ENCODE results near the gene TSACC.

Gene TSACC

GRCh38 chr1:156387870-156388173 is 49.5 kb downstream of the TSACC start:
- Histone ChIP-seq H3K4me1 (ENCODE audit: insufficient read depth, low read length) (peaks cover 8% of the 10 kb centered on the region), H3K4me3 (ENCODE audit: low read depth in 1 of 2, low read length in 2 of 2) (no peak overlapping the region), H3K79me2 (ENCODE audit: insufficient read depth, low read length) (no peaks in the 10 kb centered on the region), H3K4me2 (ENCODE audit: insufficient read depth, low read length) (no peak overlapping the region), H3K9ac (ENCODE audit: low read depth, low read length) (no peak overlapping the region), H3K27ac (ENCODE audit: low read length) (no peak overlapping the region), H3K27me3 (ENCODE audit: insufficient read depth, low read length, poor library complexity) (no peaks in the 10 kb centered on the region), H2AFZ (ENCODE audit: low read depth, low read length) (no peak overlapping the region), H4K20me1 (ENCODE audit: insufficient read depth, low read length) (no peaks in the 10 kb centered on the region), H3K36me3 (ENCODE audit: insufficient read depth, low read length) (no peaks in the 10 kb centered on the region), H3K9me3 (ENCODE audit: insufficient read depth, low read length, severe bottlenecking) (no peaks in the 10 kb centered on the region)
- DNase-seq (no peak), ATAC-seq (ENCODE audit: insufficient read depth, low read depth) (no peak)
- TF ChIP-seq EZH2 (IDR thresholded peaks at IDR 0.05; ENCODE audit: borderline replicate concordance, low read depth, low read length, severe bottlenecking) (no peak), CTCF (IDR thresholded peaks at IDR 0.05; ENCODE audit: borderline replicate concordance, extremely low read depth, low read length, poor library complexity, severe bottlenecking) (no peak)

- no peak for DNase-seq
These were observed 50.1 kb downstream of the TSACC start for GRCh38 chr1:156388174-156389137.

GRCh38 chr1:156389311-156389710 is 51.0 kb downstream of the TSACC start:
- no peak overlapping the region for H3K4me3 ChIP-seq (ENCODE audit: low read depth in 1 of 2, low read length in 2 of 2)
- no peaks in the 10 kb centered on the region for H3K79me2 ChIP-seq (ENCODE audit: insufficient read depth, low read length)
- ATAC-seq (ENCODE audit: insufficient read depth, low read depth) (no peak), DNase-seq (no peak)
- no peaks in the 10 kb centered on the region for H3K27me3 ChIP-seq (ENCODE audit: insufficient read depth, low read length, poor library complexity)
- TF ChIP-seq EZH2 (IDR thresholded peaks at IDR 0.05; ENCODE audit: borderline replicate concordance, low read depth, low read length, severe bottlenecking) (no peak), CTCF (IDR thresholded peaks at IDR 0.05; ENCODE audit: borderline replicate concordance, extremely low read depth, low read length, poor library complexity, severe bottlenecking) (no peak)
- no peak overlapping the region for H3K4me2 ChIP-seq (ENCODE audit: insufficient read depth, low read length)
- H3K27ac ChIP-seq (ENCODE audit: low read length), result no peak overlapping the region
- H3K9me3 ChIP-seq (ENCODE audit: insufficient read depth, low read length, severe bottlenecking), result no peaks in the 10 kb centered on the region
- H3K9ac ChIP-seq (ENCODE audit: low read depth, low read length), result no peak overlapping the region
- peaks cover 8% of the 10 kb centered on the region for H3K4me1 ChIP-seq (ENCODE audit: insufficient read depth, low read length)
- H3K36me3 ChIP-seq (ENCODE audit: insufficient read depth, low read length), result no peaks in the 10 kb centered on the region
- H2AFZ ChIP-seq (ENCODE audit: low read depth, low read length), result no peak overlapping the region
- H4K20me1 ChIP-seq (ENCODE audit: insufficient read depth, low read length), result no peaks in the 10 kb centered on the region

More at GRCh38 chr1:156388174-156389137, 50.1 kb downstream of the TSACC start:
- Histone ChIP-seq H3K36me3 (ENCODE audit: insufficient read depth, low read length) (no peaks in the 10 kb centered on the region), H3K27ac (ENCODE audit: low read length) (no peak overlapping the region), H2AFZ (ENCODE audit: low read depth, low read length) (no peak overlapping the region), H3K4me1 (ENCODE audit: insufficient read depth, low read length) (peaks cover 8% of the 10 kb centered on the region), H3K4me3 (ENCODE audit: low read depth in 1 of 2, low read length in 2 of 2) (no peak overlapping the region), H3K9me3 (ENCODE audit: insufficient read depth, low read length, severe bottlenecking) (no peaks in the 10 kb centered on the region), H3K9ac (ENCODE audit: low read depth, low read length) (no peak overlapping the region), H3K79me2 (ENCODE audit: insufficient read depth, low read length) (no peaks in the 10 kb centered on the region), H3K4me2 (ENCODE audit: insufficient read depth, low read length) (no peak overlapping the region), H4K20me1 (ENCODE audit: insufficient read depth, low read length) (no peaks in the 10 kb centered on the region), H3K27me3 (ENCODE audit: insufficient read depth, low read length, poor library complexity) (no peaks in the 10 kb centered on the region)
- ATAC-seq (ENCODE audit: insufficient read depth, low read depth), result no peak
- TF ChIP-seq EZH2 (IDR thresholded peaks at IDR 0.05; ENCODE audit: borderline replicate concordance, low read depth, low read length, severe bottlenecking), result no peak
- TF ChIP-seq CTCF (IDR thresholded peaks at IDR 0.05; ENCODE audit: borderline replicate concordance, extremely low read depth, low read length, poor library complexity, severe bottlenecking), result no peak

Data from DND-41 (cell line).